PFSK-1 (cell line): ENCODE measurements around the gene MYH7.

Experiments
- FOXP2 ChIP-seq: optimal IDR thresholded peaks from 2 replicates; pipeline ENCODE3; 2011; ENCODE audit warnings: borderline replicate concordance, control low read depth, inconsistent platforms; ENCODE audit not compliant: insufficient read depth; ENCODE audit errors: extremely low read length, extremely low read depth
- POLR2AphosphoS5 ChIP-seq: IDR thresholded peaks from 2 replicates; pipeline ENCODE4 v1.6.1; 2012; ENCODE audit warnings: low read depth, mild to moderate bottlenecking, control low read depth, low read length, moderate library complexity
- TF ChIP-seq, protein P1 (sequence below), 2 experiments: IDR thresholded peaks; 2 replicates each; pipeline versions ENCODE4 v1.6.1 to v1.8.0; 2011 to 2012; ENCODE audit warnings: low read depth in 2 of 2, low read length in 2 of 2, control low read depth in 1 of 2, inconsistent platforms in 1 of 2, mild to moderate bottlenecking in 1 of 2, moderate library complexity in 1 of 2; ENCODE audit not compliant: insufficient read depth in 1 of 2

GRCh38 chr14:23409966-23410635 lies 25.4 kb downstream of the MYH7 start:
- TF ChIP-seq POLR2AphosphoS5 (no peak), FOXP2 (no peak)
- TF ChIP-seq, protein P1, sequence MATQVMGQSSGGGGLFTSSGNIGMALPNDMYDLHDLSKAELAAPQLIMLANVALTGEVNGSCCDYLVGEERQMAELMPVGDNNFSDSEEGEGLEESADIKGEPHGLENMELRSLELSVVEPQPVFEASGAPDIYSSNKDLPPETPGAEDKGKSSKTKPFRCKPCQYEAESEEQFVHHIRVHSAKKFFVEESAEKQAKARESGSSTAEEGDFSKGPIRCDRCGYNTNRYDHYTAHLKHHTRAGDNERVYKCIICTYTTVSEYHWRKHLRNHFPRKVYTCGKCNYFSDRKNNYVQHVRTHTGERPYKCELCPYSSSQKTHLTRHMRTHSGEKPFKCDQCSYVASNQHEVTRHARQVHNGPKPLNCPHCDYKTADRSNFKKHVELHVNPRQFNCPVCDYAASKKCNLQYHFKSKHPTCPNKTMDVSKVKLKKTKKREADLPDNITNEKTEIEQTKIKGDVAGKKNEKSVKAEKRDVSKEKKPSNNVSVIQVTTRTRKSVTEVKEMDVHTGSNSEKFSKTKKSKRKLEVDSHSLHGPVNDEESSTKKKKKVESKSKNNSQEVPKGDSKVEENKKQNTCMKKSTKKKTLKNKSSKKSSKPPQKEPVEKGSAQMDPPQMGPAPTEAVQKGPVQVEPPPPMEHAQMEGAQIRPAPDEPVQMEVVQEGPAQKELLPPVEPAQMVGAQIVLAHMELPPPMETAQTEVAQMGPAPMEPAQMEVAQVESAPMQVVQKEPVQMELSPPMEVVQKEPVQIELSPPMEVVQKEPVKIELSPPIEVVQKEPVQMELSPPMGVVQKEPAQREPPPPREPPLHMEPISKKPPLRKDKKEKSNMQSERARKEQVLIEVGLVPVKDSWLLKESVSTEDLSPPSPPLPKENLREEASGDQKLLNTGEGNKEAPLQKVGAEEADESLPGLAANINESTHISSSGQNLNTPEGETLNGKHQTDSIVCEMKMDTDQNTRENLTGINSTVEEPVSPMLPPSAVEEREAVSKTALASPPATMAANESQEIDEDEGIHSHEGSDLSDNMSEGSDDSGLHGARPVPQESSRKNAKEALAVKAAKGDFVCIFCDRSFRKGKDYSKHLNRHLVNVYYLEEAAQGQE (IDR thresholded peaks at IDR 0.05; ENCODE audit: insufficient read depth in 1 of 2, low read depth in 2 of 2, low read length in 2 of 2) = no peak
